Lower lobe of right lung (tissue), 2 donors: Measurements from ENCODE around the gene INSC. TPM values are rescaled to one million over a fixed set of nuclear protein-coding genes. Genes with fewer than 3 reads are reported as not detected.
"Not testable (repeated sequence)": the region's sequence is repeated elsewhere in the genome, so short reads cannot be mapped to it uniquely, and the experiment has no call there.

ENCODE experiments used
- ATAC-seq, 2 donors: fragments of 200-7000 bp; cut with Tn5 transposase; one replicate each; pipeline ENCODE4 v1.9.1; 2020 to 2022; ENCODE audit warnings: mild to moderate bottlenecking in 2 of 2, moderate library complexity in 2 of 2
- DNase-seq: peaks from one replicate; pipeline ENCODE4 v3.0.0-alpha.2; 2020
- H3K27ac ChIP-seq: fragments of 200-600 bp; one replicate; pipeline ENCODE4 v1.8.0; 2022
- H3K27me3 ChIP-seq: fragments of 200-600 bp; one replicate; pipeline ENCODE4 v1.8.0; 2022; ENCODE audit warnings: low read depth
- H3K36me3 ChIP-seq: fragments of 200-600 bp; one replicate; pipeline ENCODE4 v1.8.0; 2022; ENCODE audit warnings: mild to moderate bottlenecking
- H3K4me1 ChIP-seq: fragments of 200-600 bp; one replicate; pipeline ENCODE4 v1.8.0; 2022
- H3K4me3 ChIP-seq: fragments of 200-600 bp; one replicate; pipeline ENCODE4 v1.8.0; 2022; ENCODE audit warnings: mild to moderate bottlenecking
- H3K9me3 ChIP-seq: fragments of 200-600 bp; one replicate; pipeline ENCODE4 v1.8.0; 2022
- intact Hi-C: fragments of 100-400 bp; cut with DNase I; formaldehyde crosslinking; loops from one replicate; pipeline ENCODE4 v1.11.0; 2022
- long read RNA-seq: library from polyadenylated mRNA; unstranded; transcript quantifications from one replicate; pipeline ENCODE4 v2.0.0, GENCODE V29; 2021
- total RNA-seq: library from RNA; stranded (reverse); fragmentation: NEBNext Ultra II Directional; extraction: Animal tissue kit (Norgen Biotek cat#: 25700); gene quantifications from one replicate; pipeline ENCODE4 v1.2.1, GENCODE V29; 2021
- TF ChIP-seq, protein P1 (sequence below): fragments of 200-600 bp; IDR thresholded peaks from one replicate; pipeline ENCODE4 v1.8.0; 2022; ENCODE audit warnings: antibody characterized with exemption, mild to moderate bottlenecking
- donor health status: DM: no; HTN: yes; CAD: no; lungs with severe emphysema.

INSC gene, protein sequence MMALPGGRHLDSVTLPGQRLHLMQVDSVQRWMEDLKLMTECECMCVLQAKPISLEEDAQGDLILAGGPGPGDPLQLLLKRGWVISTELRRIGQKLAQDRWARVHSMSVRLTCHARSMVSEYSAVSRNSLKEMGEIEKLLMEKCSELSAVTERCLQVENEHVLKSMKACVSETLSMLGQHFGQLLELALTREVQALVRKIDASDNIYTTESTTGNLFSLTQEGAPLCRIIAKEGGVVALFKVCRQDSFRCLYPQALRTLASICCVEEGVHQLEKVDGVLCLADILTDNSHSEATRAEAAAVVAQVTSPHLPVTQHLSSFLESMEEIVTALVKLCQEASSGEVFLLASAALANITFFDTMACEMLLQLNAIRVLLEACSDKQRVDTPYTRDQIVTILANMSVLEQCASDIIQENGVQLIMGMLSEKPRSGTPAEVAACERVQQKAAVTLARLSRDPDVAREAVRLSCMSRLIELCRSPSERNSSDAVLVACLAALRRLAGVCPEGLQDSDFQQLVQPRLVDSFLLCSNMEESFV
- total RNA-seq, result 1.1 TPM
- long read RNA-seq, partial matches to known transcripts, result 1 of 2 reads
- long read RNA-seq, other reads (novel, unspliced or antisense), result 1 of 2 reads

DNA sequence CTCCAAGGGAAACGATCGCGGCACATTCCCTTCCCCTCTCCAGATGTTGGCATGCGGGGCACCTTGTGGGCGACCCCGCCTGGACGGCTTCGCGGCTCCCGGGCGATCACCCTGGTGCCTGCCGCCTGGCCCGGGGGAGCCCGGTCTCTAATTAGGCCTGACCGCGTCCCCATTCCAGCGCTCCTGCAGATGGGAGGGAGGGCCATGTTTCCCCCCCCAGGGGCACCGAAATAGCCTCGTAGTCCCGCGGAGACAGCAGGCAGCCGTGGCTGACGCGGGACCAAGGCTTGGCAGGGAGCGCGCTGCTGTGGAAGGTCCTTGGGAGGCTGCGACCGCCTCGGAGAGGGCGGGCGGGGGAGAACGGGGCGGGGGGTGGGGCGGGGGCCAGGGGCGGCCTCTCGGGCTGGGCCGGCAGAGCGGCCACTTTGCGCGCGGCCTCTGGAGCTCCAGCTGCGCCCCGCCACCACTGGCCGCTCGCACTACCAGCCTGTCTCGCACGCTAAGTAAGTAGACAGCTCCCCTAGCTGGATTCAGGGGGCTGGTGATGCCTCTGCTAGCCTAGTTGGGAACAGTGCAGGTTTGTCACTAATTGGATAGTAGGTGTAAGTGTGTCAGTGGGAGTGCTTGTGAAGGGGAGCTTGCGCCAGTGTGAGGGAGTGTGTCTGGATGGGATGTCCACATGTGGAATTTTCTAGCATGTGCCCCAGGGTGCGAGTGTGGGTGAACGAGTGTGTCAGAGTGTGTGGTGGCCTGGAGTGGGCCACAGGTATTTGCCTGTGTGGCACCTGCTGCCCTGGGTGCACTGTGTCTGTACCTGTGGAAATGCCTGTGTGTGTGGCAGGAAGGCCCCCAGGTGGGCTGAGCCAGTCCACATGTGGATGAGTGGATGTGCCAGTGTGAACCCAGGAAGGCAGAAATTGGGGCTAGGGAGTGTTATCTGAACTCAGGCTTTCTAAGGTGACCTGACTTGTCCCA is at the start of gene INSC:
Gene INSC (plus strand): TSS at position 423 of the 975 bp plus-strand sequence. CDS start 34,252 bp downstream, outside the sequence.
- H3K36me3 ChIP-seq, result no peaks in the 10 kb centered on the region
- H3K27me3 ChIP-seq, result peaks cover 31% of the 10 kb centered on the region
- H3K4me3 ChIP-seq, result peak within 1 kb of the TSS; percentile 29
- H3K4me1 ChIP-seq, result no peaks in the 10 kb centered on the region
- H3K27ac ChIP-seq, result no peak within 1 kb of the TSS
- intact Hi-C loops, result no loop called here
- no peaks in the 10 kb centered on the region for H3K9me3 ChIP-seq
- ATAC-seq (peak; percentile 24 to 40), DNase-seq (no peak)
- TF ChIP-seq, protein P1, sequence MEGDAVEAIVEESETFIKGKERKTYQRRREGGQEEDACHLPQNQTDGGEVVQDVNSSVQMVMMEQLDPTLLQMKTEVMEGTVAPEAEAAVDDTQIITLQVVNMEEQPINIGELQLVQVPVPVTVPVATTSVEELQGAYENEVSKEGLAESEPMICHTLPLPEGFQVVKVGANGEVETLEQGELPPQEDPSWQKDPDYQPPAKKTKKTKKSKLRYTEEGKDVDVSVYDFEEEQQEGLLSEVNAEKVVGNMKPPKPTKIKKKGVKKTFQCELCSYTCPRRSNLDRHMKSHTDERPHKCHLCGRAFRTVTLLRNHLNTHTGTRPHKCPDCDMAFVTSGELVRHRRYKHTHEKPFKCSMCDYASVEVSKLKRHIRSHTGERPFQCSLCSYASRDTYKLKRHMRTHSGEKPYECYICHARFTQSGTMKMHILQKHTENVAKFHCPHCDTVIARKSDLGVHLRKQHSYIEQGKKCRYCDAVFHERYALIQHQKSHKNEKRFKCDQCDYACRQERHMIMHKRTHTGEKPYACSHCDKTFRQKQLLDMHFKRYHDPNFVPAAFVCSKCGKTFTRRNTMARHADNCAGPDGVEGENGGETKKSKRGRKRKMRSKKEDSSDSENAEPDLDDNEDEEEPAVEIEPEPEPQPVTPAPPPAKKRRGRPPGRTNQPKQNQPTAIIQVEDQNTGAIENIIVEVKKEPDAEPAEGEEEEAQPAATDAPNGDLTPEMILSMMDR, result no peak

DNA sequence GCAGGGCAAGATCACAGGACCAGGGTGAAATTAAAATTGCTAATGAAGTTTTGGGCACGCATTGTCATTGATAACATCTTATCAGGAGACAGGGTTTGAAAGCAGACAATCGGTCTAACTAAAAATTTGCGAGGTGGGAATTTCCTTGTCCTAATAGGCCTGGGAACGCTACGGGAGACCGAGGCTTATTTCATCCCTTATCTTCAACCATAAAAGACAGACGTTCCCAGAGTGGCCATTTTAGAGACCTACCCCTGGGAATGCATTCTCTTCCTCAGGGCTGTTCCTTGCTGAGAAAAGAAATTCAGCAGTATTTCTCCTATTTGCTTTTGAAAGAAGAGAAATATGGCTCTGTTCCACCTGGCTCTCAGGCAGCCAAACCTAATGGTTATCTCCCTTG is 45.0 kb upstream of the INSC start:
- Histone ChIP-seq H3K27me3 (peaks cover 45% of the 10 kb centered on the region), H3K4me1 (peaks cover 17% of the 10 kb centered on the region)
- H3K27ac ChIP-seq, H3K9me3 ChIP-seq, intact Hi-C loops, H3K36me3 ChIP-seq, H3K4me3 ChIP-seq, ATAC-seq, DNase-seq: not testable (repeated sequence)

DNA sequence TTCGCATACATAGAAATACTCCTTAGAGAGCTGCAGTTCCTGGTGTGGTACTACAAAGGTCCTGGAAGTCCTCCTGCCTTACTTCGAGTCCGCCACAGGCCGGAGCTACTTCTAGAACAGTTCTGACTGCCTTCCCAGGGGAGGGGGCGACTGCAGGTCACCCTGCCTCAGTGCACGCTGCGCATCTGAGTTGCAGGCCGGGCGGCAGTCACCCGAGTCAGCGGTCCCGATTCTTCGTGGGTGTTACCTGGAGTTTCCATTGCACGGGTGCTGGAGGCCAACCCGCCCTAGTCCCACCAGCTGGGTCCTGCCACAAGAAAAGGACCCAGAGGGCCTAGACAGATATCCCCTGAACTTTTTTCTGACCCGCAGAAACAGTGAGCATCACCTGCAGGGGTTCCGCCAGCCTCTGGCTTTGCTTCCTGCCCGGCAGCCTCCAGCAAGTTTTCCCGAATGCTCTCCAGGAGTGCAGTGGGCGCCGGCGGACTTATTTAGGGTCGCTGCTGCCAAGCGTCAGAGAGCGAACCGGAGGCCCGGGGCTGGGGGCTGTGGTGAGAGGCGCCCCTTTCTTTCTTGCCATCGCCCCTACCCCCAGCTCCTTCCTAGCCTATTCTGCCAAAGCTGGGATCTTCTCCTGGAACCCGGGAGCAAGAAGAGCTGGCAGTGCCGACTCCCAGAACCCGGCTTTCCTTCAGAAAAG is 43.0 kb upstream of the INSC start:
- DNase-seq (no peak), ATAC-seq (no peak)
- peaks cover 45% of the 10 kb centered on the region for H3K27me3 ChIP-seq
- no peaks in the 10 kb centered on the region for H3K36me3 ChIP-seq
- H3K4me3 ChIP-seq, result no peak overlapping the region
- no peaks in the 10 kb centered on the region for H3K9me3 ChIP-seq
- H3K27ac ChIP-seq, result no peak overlapping the region
- H3K4me1 ChIP-seq, result peaks cover 18% of the 10 kb centered on the region
- intact Hi-C loops, result no loop called here
- TF ChIP-seq, protein P1, result no peak

DNA sequence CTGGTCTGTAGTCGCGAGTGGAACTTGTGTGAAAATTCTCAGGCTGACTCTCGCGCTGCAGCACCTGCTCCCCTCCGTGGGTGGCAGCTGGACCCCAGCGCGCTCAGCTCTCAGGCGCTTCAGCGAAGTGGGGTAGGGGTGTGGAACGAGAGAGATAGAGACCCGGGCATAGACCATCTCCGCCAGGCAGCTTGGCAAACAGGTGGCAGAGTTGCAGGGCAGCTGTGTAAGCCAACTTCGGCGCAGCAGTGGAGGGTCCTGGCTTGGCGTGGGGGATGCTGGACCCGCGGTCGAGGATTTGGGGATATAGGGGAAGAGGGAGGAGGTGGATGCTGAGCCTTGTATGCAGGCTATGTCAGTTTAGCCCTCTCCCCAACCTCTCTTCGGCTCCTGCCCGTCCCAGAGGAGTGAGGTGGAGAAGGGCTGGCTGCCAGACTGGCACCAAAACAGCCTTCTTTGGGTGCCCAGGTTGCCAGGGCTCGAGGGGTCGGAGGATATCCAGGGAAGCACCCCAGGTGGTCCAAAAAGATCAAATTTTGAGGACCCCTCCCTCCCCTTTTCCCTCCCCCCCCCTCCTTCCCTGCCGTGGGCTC is 42.1 kb upstream of the INSC start:
- TF ChIP-seq, protein P1, result no peak
- peaks cover 18% of the 10 kb centered on the region for H3K4me1 ChIP-seq
- intact Hi-C loops, result no loop called here
- H3K27ac ChIP-seq, result no peak overlapping the region
- H3K27me3 ChIP-seq, result peaks cover 45% of the 10 kb centered on the region
- ATAC-seq (no peak), DNase-seq (no peak)
- no peak overlapping the region for H3K4me3 ChIP-seq
- no peaks in the 10 kb centered on the region for H3K36me3 ChIP-seq
- no peaks in the 10 kb centered on the region for H3K9me3 ChIP-seq

DNA sequence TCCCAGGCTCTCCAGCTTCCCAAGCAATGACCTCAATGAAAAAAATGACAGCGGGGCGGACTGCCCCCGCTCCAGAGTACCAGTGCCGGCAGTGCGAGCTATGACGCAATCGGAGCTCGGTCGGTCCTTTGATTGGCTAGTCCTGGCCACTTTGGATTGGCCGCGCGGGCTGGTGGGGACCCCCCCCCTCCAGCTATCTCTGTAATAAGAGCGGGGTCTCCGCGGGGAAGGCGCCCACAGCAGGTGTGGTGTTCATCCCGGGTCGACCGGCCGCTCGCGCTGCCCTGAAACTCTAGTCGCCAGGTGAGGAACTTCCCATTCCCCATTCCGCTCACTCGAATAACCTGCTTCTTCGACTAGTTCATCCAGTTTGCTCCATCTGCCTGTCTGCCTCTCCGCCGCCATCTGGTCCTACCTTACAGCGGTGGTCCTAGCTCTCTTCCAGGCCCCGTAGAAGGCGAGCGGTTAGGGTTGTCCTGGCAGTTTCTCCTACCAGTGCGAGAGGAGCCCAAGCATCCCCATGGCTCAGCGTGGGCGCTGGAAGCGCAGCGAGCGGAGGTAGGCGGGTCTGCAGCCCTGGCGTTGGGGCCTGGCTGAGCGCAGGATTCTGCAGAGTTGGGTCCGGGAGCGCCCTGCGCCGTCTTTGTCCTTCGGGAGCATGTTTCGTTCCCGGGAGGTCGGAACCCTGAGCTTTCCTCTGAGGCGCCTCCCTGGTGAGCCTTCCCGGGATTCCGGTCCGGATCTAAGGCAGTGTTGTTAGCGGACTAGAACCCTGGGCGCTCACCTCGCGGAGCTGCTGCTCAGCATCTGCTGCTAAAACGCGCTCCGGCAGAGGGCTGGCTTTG is 41.1 kb upstream of the INSC start, which contains the start of gene CALCB:
Gene CALCB (plus strand): TSS at position 233 of the 845 bp plus-strand sequence. CDS start 1,126 bp downstream, outside the sequence.
- ATAC-seq (peak; percentile 35 to 41), DNase-seq (peak; percentile 51)
- Histone ChIP-seq H3K27me3 (peaks cover 45% of the 10 kb centered on the region), H3K27ac (no peak within 1 kb of the TSS), H3K4me3 (peak within 1 kb of the TSS; percentile 44), H3K36me3 (no peaks in the 10 kb centered on the region), H3K9me3 (no peaks in the 10 kb centered on the region), H3K4me1 (peaks cover 18% of the 10 kb centered on the region)
- intact Hi-C loops, result no loop called here
- TF ChIP-seq, protein P1, result no peak
